ENCODE data around the gene RPAP3.

Gene RPAP3

GRCh38 chr12:47612953-47613352 lies 92.9 kb downstream of the RPAP3 start:
- H3K27ac ChIP-seq (ENCODE audit: insufficient read depth, low read depth, low read length, poor library complexity, severe bottlenecking), result no peak overlapping the region
- no peaks in the 10 kb centered on the region for H3K27me3 ChIP-seq (ENCODE audit: control insufficient read depth, insufficient read depth, low read length, poor library complexity, severe bottlenecking)
- H3K36me3 ChIP-seq (ENCODE audit: control insufficient read depth, insufficient read depth, low read length), result peaks cover 2% of the 10 kb centered on the region
- no peaks in the 10 kb centered on the region for H3K9me3 ChIP-seq (ENCODE audit: control insufficient read depth, low read length)
- 90 to 94% methylated on average over 1 of the region's 1 CpG for WGBS, 2 experiments
- H3K4me1 ChIP-seq (ENCODE audit: control insufficient read depth, insufficient read depth, low read length), result no peaks in the 10 kb centered on the region
- H3K4me3 ChIP-seq (ENCODE audit: insufficient read depth, low read depth, low read length), result no peak overlapping the region

GRCh38 chr12:47611906-47612305 lies 93.9 kb downstream of the RPAP3 start:
- H3K4me1 ChIP-seq (ENCODE audit: control insufficient read depth, insufficient read depth, low read length), result no peaks in the 10 kb centered on the region
- H3K4me3 ChIP-seq (ENCODE audit: insufficient read depth, low read depth, low read length), result no peak overlapping the region
- no peaks in the 10 kb centered on the region for H3K27me3 ChIP-seq (ENCODE audit: control insufficient read depth, insufficient read depth, low read length, poor library complexity, severe bottlenecking)
- no peaks in the 10 kb centered on the region for H3K9me3 ChIP-seq (ENCODE audit: control insufficient read depth, low read length)
- H3K27ac ChIP-seq (ENCODE audit: insufficient read depth, low read depth, low read length, poor library complexity, severe bottlenecking), result no peak overlapping the region
- H3K36me3 ChIP-seq (ENCODE audit: control insufficient read depth, insufficient read depth, low read length), result peaks cover 2% of the 10 kb centered on the region

Measured in ectodermal cell (in vitro differentiated cells).